ENCODE measurements around the gene MYO16.

DNA sequence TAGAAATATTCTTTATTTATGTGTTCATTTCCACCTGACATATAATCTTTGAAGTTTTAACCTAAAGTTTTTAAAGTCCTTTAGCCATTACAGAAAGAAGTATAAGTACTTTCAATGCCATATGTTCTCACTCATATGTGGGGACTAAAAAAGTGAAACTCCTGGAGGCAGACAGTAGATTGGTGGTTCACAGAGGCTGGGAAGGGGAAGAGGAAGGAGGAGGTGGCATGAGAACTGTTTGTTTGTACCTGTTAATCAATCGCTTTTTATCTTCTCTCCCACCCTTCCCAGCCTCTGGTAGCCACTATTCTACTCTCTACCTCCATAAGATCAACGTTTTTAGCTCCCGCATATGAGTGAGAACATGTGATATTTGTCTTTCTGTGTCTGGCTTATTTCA is 131.1 kb downstream of the MYO16 start:
- TF ChIP-seq, protein P1, sequence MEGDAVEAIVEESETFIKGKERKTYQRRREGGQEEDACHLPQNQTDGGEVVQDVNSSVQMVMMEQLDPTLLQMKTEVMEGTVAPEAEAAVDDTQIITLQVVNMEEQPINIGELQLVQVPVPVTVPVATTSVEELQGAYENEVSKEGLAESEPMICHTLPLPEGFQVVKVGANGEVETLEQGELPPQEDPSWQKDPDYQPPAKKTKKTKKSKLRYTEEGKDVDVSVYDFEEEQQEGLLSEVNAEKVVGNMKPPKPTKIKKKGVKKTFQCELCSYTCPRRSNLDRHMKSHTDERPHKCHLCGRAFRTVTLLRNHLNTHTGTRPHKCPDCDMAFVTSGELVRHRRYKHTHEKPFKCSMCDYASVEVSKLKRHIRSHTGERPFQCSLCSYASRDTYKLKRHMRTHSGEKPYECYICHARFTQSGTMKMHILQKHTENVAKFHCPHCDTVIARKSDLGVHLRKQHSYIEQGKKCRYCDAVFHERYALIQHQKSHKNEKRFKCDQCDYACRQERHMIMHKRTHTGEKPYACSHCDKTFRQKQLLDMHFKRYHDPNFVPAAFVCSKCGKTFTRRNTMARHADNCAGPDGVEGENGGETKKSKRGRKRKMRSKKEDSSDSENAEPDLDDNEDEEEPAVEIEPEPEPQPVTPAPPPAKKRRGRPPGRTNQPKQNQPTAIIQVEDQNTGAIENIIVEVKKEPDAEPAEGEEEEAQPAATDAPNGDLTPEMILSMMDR (conservative IDR thresholded peaks at IDR 0.05; ENCODE audit: low read depth, low read length) = no peak
- no peak for TF ChIP-seq RCOR1 (IDR thresholded peaks at IDR 0.05; ENCODE audit: insufficient replicate concordance, low read length)
- no peak for TF ChIP-seq POLR2A (IDR thresholded peaks at IDR 0.05; ENCODE audit: low read depth, low read length)
- no peak for TF ChIP-seq RAD21 (IDR thresholded peaks at IDR 0.05; ENCODE audit: low read length)
- no peak for TF ChIP-seq CEBPB (IDR thresholded peaks at IDR 0.05; ENCODE audit: low read depth, low read length)
- TF ChIP-seq, protein P2, sequence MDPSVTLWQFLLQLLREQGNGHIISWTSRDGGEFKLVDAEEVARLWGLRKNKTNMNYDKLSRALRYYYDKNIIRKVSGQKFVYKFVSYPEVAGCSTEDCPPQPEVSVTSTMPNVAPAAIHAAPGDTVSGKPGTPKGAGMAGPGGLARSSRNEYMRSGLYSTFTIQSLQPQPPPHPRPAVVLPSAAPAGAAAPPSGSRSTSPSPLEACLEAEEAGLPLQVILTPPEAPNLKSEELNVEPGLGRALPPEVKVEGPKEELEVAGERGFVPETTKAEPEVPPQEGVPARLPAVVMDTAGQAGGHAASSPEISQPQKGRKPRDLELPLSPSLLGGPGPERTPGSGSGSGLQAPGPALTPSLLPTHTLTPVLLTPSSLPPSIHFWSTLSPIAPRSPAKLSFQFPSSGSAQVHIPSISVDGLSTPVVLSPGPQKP (IDR thresholded peaks at IDR 0.05; ENCODE audit: borderline replicate concordance, low read depth, low read length) = no peak
- TF ChIP-seq NFE2L2 (IDR thresholded peaks at IDR 0.05; ENCODE audit: low read depth, low read length) = no peak
- TF ChIP-seq, protein P3, sequence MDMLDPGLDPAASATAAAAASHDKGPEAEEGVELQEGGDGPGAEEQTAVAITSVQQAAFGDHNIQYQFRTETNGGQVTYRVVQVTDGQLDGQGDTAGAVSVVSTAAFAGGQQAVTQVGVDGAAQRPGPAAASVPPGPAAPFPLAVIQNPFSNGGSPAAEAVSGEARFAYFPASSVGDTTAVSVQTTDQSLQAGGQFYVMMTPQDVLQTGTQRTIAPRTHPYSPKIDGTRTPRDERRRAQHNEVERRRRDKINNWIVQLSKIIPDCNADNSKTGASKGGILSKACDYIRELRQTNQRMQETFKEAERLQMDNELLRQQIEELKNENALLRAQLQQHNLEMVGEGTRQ (IDR thresholded peaks at IDR 0.05; ENCODE audit: low read depth, low read length) = no peak
- no peak for TF ChIP-seq MXI1 (IDR thresholded peaks at IDR 0.05; ENCODE audit: borderline replicate concordance, low read depth, low read length)
